NCI-H2171 treated with DMSO at 0.1 percent for 48 hours (cell line): ENCODE results near the gene TMEM158.

Experiments used
- DNase-seq: peaks from one replicate; lab custom pipeline; 2025; lab: John Stamatoyannopoulos, UW

TMEM158 gene

DNA sequence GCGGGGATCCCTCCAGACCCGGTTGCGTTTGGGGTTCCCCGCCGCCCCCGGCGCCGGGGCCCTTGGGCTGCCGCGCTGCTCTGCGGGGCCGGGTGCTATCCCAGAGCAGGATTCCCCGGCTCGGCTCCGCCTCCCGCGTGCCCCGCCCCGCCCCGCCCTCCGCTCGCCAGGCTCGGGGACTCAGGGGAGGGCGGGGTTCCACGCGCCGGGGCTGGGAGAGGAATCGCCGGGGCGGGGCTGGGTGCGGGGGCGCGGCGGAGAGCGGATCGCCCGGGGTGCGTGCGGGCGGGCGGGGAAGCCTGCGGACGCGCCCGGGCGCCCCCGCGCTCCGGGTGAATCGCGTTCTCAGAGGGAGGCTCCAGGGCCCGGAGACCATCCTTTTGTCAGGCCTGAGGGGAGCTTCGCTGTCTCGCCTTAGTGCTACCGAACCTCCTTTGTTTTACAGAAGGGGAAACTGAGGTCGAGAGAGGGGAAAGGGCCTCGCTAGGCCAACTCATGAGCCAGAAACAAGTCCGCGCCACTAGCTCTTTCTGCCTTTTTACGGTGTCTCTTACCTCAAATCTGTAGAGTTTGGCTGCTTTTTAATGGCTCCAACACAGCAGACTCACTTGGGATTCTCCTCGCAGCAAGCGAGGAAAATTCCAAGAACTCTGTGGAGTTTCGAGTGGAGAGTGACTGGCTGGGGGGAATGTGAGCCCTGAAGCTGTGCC is at the start of gene TMEM158:
Gene TMEM158 (minus strand): TSS at position 82 of the 710 bp plus-strand sequence. CDS start 260 bp downstream, outside the sequence.
- peak; percentile 25 for DNase-seq

DNA sequence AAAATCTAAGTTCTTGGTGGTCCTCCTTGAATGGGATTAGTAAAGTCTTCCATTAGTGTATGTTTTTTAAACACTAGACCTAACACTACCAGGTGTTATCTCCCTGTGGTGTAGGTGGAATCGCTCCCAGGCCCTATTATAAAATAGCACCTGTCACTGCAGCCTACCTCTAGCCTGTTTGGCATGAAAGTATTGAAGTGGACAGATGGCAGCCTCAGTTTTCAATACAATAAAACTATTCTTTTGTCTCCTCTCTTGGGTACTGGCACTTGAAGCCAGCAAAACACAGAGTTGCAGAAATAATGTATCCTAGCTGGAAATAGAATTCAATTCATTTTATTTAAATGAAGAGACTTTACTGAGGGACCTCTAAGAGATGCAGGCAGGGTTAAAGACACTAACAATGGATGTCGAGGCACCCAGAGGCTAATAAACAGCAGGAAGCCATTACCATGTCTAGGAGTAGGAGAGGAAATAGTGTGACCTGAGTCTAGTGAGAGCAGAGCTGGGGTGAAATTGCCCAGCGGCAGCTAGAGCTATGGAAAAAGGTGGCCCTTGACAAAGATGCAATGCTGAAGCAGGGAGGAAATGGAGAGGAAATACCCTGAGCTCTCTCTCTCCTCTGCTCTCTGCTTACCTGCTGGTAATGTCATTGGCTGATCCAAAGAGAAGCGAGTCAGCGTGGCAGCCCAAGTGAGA is 49.1 kb upstream of the TMEM158 start:
- peak; percentile 74 for DNase-seq

DNA sequence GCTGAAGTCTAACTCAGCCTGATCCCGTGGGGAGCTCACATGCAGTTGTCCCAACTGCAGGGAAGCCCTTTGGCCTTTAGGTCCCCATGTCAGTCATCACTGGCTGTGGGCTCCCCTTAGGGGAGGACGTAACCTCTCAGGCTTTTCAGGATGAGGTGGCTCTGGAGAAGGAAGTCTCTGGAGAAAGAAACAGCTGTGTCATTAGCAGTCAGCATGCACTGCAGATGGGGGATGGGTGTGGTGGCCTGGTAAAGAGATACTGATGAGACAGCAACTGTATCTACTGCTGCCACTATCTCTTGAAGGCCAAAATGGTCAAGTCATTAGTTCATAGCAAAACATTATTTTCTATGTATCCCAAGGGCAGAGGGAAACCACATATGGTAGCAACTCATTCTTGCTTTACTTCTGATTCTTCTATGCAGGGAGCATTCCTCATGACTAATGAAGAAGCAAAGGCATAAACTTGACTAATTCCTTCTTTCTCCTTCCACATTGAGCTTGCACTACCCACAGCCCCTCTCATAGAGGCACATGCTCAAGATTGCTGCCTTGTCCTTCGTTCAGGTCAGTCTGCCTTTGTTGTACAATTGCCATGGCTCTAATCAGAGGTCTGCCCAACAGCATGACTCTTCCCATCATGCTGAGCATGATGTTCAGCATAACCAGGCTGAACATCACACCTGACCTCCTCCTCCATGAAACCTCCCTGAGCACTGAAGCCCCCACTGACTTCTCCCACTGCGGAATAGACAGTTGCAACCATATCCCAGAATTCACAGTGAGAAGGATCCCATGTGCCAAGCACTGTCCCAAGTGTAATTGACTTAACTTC is 47.8 kb upstream of the TMEM158 start:
- peak; percentile 5 for DNase-seq

DNA sequence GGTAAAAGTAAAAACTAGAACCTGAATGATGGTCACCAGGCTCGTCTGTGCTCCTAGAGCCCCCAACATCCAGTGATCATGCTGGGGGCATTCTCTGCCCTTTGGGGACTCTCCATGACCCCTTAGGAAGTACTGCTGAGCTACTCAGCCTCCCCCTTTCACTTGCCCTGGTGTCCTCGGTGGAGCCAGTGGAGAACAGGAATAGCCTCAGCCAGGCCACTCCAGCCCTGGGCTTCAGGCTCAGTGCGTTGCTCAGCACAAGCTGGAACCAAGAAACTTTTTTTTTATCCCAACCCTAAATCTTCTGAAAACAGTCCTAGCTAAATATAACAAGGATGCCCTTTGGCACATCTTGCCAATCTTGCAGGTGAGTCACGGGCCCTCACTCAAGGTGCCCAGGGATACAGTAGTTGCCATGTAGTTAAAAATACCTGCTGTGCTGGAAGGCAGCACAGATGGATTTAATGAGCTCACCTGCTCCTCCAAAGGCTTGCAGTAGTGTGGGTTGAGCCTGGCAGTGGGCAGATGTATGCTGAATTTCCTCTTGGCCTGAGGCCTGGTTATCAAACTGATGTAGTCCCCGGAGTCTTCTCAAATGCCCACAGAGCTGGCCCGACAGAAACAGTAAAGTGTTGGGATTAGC is 46.9 kb upstream of the TMEM158 start:
- DNase-seq: peak; percentile 50

DNA sequence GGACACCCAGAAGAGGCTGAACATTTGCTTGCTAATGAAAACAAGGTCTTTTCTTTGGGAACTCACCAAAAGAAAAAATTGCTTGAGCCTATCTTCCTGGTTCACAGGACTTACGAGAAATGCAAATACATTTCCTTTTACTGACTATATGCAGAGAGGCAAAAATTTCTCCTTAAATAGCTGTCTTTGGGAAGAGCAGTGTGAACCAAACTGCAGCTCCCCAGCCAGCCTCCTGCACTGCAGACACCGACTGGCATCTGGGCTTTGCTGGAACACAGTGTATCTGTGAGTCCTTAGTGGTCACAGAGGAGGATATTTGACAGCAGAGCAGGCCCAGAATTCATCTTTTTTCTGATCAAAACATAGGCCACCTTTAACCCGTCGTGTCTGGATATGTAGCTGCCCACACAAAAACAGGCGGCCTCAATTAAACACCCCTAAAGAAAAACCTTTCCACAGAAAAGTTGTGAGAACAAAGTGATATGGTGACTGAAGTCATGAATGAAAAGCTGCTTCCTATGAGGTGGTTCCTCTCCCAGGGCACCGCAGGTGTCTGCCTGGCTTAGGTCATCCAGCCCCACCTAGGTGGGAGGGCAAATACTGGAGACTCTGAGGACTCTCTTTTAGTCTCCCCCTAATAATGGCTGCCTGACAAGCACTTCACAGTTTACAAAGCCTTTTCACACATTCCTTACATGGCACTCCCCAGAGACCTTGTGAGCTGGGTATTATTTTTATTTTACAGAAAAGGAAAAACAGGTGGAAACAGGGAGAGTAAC is 46.1 kb upstream of the TMEM158 start:
- DNase-seq: peak; percentile 1

DNA sequence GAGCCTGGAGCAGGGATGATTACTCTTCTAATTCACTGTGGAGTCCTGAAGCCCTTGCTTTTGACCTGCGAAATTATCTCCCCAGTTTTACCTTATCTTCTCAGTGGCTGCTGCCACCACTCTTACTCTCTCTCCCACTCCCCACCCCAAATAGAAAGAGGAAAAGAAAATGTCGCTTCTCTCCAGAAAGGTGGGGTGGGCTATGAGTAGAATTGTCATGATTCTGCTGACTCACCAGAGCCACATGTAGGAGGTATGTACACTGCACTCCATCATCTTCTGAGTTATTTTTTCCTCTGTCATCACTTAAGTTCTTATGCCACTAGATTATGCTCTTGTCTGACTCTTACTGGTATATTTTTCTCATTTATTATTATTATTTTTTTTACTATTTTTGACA is 43.9 kb upstream of the TMEM158 start:
- peak; percentile 10 for DNase-seq

DNA sequence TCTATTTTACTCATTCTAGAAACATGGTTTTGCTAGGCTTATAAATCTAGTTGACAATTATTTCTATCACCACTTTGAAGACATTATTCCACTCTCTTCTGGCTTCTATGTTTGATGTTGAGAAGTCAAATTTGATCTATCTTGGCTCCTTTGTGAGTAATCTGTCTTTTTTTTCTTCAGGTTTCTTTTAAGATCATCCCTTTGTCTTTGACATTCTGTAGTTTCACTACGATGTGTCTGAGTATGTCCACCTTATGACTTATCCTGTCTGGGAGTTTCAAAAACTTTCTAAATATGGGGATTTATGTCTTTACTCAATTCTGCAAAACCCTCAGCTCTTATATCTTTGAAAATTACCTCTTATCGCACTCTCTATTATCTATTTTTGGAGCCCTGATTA is 41.0 kb upstream of the TMEM158 start:
- no peak for DNase-seq

DNA sequence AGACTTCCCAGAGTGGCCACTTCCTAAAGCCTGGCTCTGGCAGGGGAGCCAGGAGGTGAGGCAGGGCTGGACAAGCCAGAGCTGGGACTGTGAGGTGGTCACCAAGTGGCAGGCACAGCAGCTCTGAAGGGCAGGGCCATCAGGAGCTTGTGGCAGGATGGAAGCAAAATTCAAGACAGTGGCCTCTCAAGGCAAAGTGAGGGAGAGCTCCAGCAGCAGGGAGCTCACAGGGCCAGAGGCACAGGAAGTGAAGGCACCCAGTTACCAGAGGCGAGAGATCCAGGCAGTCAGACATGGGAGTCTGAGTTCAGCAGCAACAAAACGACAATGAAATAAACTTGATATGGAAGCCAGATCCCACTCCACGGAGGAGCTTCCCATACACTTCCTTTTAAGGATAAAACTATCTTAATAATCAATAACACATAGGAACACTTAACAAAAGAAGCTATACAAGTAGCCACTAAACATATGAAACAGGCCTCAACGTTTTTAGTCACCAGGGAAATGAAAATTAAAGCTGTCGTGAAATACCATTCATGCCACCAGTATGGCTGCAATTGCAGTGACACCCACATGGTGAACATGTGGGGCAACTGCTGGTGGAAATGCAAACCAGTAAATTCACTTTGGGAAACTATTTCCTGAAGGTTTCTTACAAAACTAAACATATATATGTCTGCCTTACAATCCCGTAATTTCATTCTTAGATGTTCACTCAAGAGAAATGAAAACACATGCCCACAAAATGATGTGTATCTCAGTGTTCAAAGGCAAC is 35.4 kb upstream of the TMEM158 start:
- DNase-seq: no peak

DNA sequence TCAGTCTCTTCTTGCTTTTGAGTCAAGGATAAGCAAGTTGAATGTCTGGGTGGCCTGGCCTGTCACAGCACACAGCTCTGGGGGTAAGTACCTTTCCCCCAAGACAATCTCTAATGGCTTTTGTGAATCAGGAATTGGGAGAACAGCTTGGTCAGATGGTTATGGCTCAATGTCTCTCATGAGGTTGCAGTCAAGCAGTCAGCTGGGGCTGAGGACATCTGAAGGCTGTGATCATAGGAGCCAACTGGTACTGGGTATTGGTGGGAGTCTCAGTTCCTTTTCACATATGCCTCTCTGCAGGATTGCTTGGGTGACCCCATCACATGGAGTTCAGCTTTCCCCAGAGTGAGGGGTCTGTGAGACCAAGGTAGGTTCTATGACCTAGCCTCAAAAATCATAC is 33.0 kb upstream of the TMEM158 start:
- DNase-seq: no peak

DNA sequence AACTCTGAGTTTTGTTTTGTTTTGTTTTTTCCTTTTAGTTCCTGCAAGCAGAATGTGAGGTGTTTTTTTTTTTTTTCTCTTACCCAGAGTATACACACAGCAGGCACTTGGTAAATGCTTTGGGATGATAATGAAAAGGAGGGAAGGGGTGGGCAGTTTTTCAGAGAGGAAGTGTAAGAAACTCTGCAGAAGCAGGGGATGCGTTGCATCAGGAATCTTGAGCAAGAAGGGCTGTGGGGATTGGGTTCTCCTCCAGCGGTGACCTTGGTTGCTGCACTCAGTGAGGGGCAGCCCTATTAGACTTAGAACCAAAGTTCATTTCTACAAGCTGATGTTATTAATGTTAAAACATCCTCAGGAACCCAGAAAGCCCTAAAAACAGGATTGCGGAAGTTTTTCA is 32.2 kb upstream of the TMEM158 start:
- DNase-seq: no peak

DNA sequence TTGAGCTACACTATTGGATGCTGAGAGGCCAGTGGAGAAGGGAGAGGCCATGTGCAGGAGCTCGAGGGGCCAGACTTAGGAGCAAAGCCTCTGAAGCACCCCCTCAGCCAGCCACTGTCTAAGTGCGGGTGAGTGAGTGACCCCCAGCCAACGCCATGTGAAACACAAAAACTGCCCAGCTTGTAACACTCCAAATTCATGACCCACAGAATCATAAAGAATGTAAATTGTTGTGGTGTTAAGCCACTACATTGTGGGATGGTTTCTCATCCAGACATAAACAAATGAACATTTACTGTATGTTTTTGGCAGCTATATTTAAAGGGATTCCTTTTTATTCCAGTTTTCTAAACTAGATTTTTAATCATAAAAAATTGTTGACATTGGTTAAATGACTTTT is 27.2 kb upstream of the TMEM158 start:
- DNase-seq: no peak

DNA sequence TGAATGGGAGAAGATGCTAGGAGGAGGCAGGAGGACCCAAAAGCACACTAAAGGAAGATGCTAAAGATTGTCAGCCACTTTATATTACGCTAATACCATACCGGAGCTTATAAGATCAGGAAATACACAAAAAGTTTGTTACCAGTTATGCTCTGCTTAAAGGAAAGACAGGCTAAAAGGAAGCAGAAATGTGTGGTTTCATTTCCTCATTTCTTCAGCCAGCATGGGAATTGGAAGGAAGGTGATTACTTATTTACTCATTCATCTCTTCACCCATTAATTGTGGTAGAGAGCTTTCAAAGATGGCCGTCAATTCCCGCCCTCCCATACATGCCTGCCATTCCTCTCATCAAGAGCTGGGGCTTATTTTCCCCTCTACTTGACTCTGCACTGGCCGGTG is 26.7 kb upstream of the TMEM158 start:
- DNase-seq: no peak

DNA sequence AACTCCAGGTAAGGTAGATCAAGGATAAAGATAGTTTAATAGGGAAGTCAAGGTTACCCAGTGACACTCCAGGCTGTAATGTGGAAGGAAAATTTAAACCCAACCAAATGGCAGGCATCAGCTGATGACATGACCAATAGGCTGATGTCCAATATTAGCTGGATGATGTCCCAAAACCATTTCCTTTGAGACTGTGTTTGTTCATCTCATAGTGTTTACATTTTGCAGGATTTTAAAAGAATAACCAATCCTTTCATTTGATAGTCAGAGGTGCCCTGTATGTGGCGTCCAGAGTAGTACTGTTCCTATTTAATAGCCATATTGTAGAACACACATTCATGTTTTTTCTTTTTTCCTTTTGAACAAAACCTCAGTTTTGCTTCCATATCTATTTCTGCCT is 23.3 kb upstream of the TMEM158 start:
- DNase-seq: no peak

DNA sequence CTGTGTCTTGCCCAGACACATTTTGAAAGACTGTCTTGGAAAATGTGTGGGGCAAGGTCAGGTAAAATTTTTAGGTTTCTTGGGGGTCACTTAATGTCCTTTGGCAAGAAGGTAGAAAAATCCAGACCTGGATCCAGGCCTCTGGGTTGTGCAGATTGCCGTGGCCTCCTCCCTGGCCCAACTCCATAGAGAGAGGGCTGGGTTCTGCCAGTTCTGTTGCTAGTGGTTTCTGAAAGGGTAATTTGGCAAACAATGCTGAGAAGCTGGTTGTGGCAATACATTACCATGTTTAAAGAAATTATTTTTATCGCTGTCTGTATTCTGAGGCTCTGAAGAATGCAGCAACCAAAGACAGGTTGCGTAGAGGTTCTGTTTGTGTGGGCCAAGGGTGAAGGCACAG is 20.2 kb upstream of the TMEM158 start:
- no peak for DNase-seq

DNA sequence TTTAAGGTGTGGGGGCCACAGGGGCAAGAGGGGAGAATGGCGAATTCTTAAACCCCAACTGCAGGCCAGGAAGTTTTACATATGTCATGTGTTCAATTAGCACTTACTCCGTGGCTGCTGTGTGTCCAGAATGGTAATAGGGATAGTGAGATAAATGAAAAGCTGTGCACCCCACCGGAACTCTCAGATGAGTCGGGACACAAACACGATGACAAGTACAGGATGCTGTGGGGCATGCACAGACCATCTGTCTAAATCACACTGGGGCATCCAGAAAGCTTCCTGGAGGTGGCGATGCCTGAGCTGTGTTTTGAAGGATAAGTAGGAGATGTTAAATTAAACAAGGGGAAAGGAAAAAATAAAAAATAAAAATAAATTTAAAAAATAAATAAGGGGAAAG is 18.3 kb upstream of the TMEM158 start:
- peak; percentile 38 for DNase-seq

DNA sequence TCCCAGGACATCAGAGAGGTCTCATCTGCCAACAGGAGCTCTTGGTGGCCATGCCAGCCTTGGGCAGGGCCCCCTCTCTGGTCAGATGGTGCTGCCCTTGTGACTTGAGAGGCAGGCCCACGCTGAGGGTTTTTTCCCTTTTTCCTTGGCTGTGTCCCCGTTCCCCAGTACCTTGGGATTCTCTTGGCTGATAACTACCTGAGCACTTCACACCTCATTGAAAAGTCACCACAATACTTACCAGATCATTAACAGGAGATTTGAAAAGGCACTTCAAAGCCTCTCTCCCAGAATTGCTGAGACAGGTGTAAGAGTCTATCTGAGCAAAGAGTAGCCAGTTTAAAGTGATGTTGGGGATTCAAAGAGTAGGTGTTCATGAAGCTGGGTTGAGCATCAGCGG is 15.1 kb upstream of the TMEM158 start:
- no peak for DNase-seq

DNA sequence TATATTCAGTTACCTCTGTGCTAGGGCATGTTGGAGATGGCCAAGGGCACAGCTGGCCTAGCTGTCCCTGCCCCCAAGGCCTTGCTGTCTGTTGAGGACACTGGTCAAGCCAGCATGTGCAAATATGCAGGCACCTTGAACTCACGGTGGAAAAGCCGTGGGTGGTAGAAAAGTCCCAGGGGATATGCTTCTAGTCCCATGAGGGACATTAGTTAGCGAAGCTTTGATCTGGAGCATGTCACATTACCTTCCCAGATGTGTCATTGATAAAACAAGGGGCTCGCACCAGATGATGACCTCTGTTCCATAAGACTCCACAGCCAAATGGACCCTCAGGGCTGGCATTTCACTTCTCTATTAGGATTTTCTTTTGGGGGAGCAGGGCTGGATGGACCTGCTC is 14.2 kb upstream of the TMEM158 start:
- no peak for DNase-seq

DNA sequence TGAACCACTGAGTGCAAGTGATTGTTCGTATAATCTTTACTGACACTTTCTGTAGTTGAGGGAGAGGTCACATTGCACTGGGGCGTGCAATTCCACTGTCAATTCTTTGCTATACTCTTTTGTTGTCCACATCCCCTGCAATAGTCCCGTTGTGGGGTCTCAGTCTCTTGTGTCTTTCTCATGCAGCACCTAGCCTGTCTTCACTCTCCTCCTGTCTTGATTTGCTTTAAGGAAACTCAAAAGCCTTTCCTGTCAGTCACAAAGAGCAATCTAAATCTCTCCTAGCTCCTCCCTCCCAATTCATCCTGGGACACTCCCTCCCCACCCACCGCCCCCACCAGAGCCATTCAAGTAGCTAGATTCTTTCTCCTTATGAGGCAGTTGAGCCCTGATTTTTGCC is 13.2 kb upstream of the TMEM158 start:
- DNase-seq: no peak

DNA sequence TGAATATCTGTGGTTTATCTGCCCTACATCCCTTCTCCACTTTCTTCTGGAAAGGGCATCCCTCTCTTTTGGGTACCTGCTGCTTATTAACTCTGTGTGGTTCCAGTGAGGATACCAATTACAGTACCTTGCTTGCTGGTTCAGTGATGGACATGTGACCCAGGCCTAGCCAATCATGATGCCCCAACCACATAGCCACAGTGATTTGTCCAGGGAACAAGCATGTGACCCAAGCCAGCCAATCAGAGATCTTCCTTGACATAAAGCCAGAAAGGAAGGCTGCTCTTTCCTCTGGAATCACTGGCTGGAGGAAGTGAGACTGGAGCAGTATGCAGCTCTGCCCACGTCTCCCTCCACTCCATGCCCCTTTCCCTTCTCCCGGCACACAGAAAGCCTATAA is 10.9 kb upstream of the TMEM158 start:
- DNase-seq: no peak

DNA sequence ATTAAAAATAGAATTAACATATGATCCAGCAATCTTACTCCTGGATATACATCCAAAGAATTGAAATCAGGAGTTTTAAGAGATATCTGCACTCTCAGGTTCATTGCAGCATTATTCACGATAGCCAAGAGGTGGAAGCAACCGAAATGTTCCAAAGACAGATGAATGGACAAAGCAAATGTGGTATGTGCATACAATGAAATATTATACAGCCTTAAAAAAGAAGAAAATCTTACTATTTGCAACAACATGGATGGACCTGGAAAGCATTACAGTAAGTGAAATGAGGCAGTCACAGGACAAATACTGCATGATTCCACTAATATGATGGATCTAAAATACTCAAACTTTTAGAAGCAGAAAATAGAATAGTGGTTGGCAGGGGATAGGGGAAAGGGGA is 9.3 kb upstream of the TMEM158 start:
- no peak for DNase-seq

DNA sequence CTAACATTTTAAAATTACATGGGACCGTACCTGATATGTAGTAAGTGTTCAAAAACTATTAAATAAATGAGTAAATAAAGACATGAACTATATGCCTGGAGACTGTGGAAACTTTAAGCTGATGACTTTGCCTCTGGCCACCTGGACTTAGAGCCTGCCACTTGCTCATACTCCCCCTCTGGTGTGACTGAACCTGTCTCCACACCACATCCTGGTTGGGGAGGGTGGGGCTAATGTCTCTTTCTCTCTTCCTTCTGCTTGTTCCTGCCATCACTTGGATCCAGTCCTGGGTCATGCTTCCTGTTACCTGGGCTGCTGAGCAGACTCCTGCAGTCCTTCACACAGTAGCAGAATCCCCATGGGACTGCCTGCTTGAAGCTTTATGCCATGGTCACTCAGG is 8.2 kb upstream of the TMEM158 start:
- DNase-seq: no peak
